ENCODE measurements around the gene VAC14. TPM values are rescaled to one million over a fixed set of nuclear protein-coding genes. Genes with fewer than 3 reads are reported as not detected.

The VAC14 gene
- total and polyA plus RNA-seq, 8 donors, result 14.9 to 90.6 (median 39.3) TPM

DNA sequence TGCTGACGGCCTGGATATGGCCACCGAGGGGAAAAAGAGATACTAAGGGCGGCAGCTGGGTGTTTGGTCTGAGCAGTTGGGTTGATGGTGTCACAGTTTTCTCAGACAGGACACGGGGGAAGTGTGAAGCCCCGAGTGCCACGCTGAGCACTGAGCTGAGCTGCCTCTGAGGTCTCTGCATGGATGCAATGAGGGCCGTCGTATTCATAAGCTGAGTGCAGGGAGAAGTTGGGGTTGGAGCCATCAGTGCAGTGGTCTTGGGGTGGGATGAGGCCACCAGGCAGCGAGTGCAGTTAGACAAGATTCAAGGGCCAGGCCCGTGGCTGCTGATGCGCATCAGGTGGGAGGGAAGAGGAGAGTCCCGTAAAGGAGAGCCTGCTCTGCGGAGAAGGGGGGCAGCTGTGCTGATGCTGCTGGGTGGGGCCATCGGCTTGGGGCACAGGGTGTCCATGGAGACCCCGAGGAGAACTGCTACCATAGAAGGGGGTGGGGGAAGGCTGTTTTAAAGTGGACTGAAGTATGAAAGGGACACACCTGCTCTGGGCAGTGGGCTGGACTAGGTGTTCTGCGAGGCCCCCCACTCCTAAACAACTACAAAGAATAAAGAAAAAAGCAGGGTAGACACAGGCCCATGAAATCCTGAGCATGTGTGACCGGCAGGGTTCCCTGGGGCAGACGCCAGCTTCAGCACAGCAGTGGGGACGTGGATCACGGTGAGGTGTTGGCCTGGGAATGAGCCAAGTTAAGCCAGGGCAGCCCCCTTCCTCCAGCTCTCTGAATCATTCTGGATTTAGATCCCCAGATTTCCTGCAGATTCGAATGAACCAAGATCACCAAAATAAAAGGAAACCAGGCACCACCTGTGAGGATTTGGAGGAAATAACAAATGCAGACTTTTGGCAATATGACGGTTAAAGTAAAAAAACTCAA lies 134.9 kb downstream of the VAC14 start:
- intact Hi-C loops (cut with DNase I; ENCODE audit: low total_unique reads), result no loop called here
- Histone ChIP-seq H3K27me3 (no peaks in the 10 kb centered on the region), H3K9me3 (no peaks in the 10 kb centered on the region), H3K4me1 (peaks cover 0 to 25% (median 16%) of the 10 kb centered on the region in 4 donors), H3K4me3 (no peak overlapping the region), H3K27ac (no peak overlapping the region), H3K36me3 (peaks cover 57 to 91% (median 80%) of the 10 kb centered on the region in 4 donors)
- no peak for DNase-seq
- 82 to 89% (median 86%) methylated on average over 22 of the region's 22 CpGs for WGBS, 5 donors
- TF ChIP-seq CTCF (IDR thresholded peaks at IDR 0.05) (no peak), POLR2AphosphoS5 (IDR thresholded peaks at IDR 0.05) (no peak), POLR2A (IDR thresholded peaks at IDR 0.05) (no peak), EP300 (IDR thresholded peaks at IDR 0.05) (no peak)

GRCh38 chr16:70665113-70665694 lies 135.8 kb downstream of the VAC14 start:
- Histone ChIP-seq H3K4me1 (peaks cover 0 to 32% (median 20%) of the 10 kb centered on the region in 4 donors), H3K4me3 (no peak overlapping the region), H3K9me3 (no peaks in the 10 kb centered on the region), H3K27me3 (no peaks in the 10 kb centered on the region), H3K36me3 (peaks cover 50 to 83% (median 71%) of the 10 kb centered on the region in 4 donors), H3K27ac (no peak overlapping the region)
- 91 to 95% (median 93%) methylated on average over 9 to 14 of the region's 14 CpGs for WGBS, 5 donors
- DNase-seq, result no peak
- intact Hi-C loops (cut with DNase I; ENCODE audit: low total_unique reads), result no loop called here
- no peak for TF ChIP-seq POLR2A (IDR thresholded peaks at IDR 0.05)
- TF ChIP-seq EP300 (IDR thresholded peaks at IDR 0.05), result no peak
- no peak for TF ChIP-seq CTCF (IDR thresholded peaks at IDR 0.05)
- no peak for TF ChIP-seq POLR2AphosphoS5 (IDR thresholded peaks at IDR 0.05)

DNA sequence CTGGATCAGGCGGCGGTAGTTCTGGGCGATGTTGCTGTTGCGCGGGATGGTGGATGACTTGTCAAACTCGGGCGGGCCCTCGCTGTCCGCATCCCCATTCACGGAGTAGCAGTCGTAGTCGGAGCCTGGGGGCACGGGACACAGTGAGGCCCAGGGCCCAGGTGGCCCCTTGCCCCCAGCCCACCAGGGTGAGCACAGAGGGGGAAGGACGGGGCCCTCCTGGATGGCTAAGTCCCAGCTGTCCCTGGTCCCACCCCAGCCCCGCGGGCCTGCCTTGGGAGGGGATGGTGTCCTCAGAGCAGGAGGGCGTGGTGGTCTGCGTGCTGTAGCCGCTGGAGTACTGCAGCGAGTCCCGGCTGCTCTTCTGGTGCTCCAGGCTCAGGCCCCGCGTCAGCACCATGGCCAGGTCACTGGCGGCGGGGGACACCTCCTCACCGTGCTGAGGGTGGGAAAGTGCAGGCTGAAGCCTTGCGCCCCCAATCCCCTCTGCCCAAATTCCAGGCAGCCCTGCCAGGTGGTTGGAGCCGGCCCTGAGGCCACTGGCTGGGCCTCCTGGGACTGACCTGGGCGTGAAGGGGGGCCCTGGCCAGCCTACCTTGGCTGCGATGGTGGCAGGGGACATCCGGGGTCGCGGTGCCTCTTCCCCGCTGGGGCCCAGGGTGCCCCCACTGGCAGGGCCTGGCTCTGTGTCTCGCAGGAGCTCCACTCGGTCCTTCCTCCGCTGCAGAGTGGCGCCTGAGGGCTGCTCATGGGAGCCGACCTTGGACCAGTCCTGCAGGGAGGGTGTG lies 136.4 kb downstream of the VAC14 start:
- WGBS, 5 donors, result 85 to 92% (median 92%) methylated on average over 16 to 39 of the region's 39 CpGs

More for the DNA sequence above, 136.4 kb downstream of the VAC14 start:
- DNase-seq, result no peak
- intact Hi-C loops (cut with DNase I; ENCODE audit: low total_unique reads), result no loop called here
- Histone ChIP-seq H3K4me1 (peaks cover 0 to 32% (median 20%) of the 10 kb centered on the region in 4 donors), H3K27ac (no peak overlapping the region), H3K4me3 (no peak overlapping the region), H3K9me3 (no peaks in the 10 kb centered on the region), H3K36me3 (peaks cover 43 to 76% (median 64%) of the 10 kb centered on the region in 4 donors), H3K27me3 (no peaks in the 10 kb centered on the region)
- TF ChIP-seq EP300 (IDR thresholded peaks at IDR 0.05) (no peak), POLR2AphosphoS5 (IDR thresholded peaks at IDR 0.05) (no peak), CTCF (IDR thresholded peaks at IDR 0.05) (no peak), POLR2A (IDR thresholded peaks at IDR 0.05) (no peak)

Data from stomach (tissue), 9 donors.